Neural cell (in vitro differentiated cells): ENCODE measurements around the gene SLC6A8.

ENCODE experiments used
- EZH2 ChIP-seq: fragments of 200-600, 300-800 bp; shearing (Covaris generic), sonication (generic); IDR thresholded peaks from 2 replicates; pipeline ENCODE4 v1.6.1; 2014; ENCODE audit warnings: antibody characterized with exemption, low read length, borderline replicate concordance, mild to moderate bottlenecking; ENCODE audit not compliant: insufficient read depth, poor library complexity, severe bottlenecking
- MXI1 ChIP-seq: fragments of 450-650 bp; conservative IDR thresholded peaks from 2 replicates; pipeline ENCODE4 v1.6.1; 2014; ENCODE audit warnings: antibody characterized with exemption, mild to moderate bottlenecking; ENCODE audit not compliant: poor library complexity, severe bottlenecking
- RAD21 ChIP-seq: fragments of 450-650 bp; conservative IDR thresholded peaks from 2 replicates; pipeline ENCODE4 v1.6.1; 2014; ENCODE audit warnings: antibody characterized with exemption, mild to moderate bottlenecking, moderate library complexity
- TF ChIP-seq, protein P1 (sequence below): fragments of 450-650 bp; IDR thresholded peaks from 2 replicates; pipeline ENCODE4 v1.5.1; 2014; ENCODE audit warnings: antibody characterized with exemption, mild to moderate bottlenecking, moderate library complexity; ENCODE audit not compliant: poor library complexity, severe bottlenecking
- TF ChIP-seq, protein P2 (sequence below): IDR thresholded peaks from 2 replicates; pipeline ENCODE4 v1.6.1; 2012; ENCODE audit warnings: borderline replicate concordance

DNA sequence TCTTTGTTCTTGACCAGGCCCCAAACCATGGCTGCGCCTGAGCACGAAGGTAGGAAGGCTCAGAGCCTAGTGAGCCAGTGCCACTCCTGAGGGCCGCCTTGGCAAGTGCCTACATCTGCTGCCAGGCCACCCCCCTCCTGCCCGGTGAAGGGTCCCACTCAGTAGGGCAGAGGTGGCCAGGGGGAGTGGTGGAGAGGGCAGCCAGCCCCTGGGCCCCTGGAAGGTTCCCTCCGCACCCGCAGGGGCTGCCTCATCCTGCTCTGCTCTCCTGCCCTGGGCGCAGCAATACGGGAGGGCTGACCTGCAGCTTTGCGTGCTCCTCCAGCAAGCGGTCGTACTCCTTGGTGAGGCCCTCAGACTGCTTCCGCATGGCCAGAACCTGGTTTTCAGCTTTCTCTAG lies 14.0 kb downstream of the SLC6A8 start:
- TF ChIP-seq RAD21, result no peak
- no peak for TF ChIP-seq MXI1
- TF ChIP-seq, protein P1, sequence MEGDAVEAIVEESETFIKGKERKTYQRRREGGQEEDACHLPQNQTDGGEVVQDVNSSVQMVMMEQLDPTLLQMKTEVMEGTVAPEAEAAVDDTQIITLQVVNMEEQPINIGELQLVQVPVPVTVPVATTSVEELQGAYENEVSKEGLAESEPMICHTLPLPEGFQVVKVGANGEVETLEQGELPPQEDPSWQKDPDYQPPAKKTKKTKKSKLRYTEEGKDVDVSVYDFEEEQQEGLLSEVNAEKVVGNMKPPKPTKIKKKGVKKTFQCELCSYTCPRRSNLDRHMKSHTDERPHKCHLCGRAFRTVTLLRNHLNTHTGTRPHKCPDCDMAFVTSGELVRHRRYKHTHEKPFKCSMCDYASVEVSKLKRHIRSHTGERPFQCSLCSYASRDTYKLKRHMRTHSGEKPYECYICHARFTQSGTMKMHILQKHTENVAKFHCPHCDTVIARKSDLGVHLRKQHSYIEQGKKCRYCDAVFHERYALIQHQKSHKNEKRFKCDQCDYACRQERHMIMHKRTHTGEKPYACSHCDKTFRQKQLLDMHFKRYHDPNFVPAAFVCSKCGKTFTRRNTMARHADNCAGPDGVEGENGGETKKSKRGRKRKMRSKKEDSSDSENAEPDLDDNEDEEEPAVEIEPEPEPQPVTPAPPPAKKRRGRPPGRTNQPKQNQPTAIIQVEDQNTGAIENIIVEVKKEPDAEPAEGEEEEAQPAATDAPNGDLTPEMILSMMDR, result no peak
- TF ChIP-seq, protein P2, sequence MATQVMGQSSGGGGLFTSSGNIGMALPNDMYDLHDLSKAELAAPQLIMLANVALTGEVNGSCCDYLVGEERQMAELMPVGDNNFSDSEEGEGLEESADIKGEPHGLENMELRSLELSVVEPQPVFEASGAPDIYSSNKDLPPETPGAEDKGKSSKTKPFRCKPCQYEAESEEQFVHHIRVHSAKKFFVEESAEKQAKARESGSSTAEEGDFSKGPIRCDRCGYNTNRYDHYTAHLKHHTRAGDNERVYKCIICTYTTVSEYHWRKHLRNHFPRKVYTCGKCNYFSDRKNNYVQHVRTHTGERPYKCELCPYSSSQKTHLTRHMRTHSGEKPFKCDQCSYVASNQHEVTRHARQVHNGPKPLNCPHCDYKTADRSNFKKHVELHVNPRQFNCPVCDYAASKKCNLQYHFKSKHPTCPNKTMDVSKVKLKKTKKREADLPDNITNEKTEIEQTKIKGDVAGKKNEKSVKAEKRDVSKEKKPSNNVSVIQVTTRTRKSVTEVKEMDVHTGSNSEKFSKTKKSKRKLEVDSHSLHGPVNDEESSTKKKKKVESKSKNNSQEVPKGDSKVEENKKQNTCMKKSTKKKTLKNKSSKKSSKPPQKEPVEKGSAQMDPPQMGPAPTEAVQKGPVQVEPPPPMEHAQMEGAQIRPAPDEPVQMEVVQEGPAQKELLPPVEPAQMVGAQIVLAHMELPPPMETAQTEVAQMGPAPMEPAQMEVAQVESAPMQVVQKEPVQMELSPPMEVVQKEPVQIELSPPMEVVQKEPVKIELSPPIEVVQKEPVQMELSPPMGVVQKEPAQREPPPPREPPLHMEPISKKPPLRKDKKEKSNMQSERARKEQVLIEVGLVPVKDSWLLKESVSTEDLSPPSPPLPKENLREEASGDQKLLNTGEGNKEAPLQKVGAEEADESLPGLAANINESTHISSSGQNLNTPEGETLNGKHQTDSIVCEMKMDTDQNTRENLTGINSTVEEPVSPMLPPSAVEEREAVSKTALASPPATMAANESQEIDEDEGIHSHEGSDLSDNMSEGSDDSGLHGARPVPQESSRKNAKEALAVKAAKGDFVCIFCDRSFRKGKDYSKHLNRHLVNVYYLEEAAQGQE, result no peak
- no peak for TF ChIP-seq EZH2
